ENCODE measurements around the gene CD101. TPM values are rescaled to one million over a fixed set of nuclear protein-coding genes. Genes with fewer than 3 reads are reported as not detected.

Gene CD101
- total RNA-seq, 1 donor from 2014 or later = 1.9 TPM

- intact Hi-C loops (cut with micrococcal nuclease) = loop anchor here (2.0 kb wide), 3 partner anchors 41 to 115 kb away; no protein-coding TSS in a partner anchor
Observed at GRCh38 chr1:117049857-117050256, 48.3 kb downstream of the CD101 start.

DNA sequence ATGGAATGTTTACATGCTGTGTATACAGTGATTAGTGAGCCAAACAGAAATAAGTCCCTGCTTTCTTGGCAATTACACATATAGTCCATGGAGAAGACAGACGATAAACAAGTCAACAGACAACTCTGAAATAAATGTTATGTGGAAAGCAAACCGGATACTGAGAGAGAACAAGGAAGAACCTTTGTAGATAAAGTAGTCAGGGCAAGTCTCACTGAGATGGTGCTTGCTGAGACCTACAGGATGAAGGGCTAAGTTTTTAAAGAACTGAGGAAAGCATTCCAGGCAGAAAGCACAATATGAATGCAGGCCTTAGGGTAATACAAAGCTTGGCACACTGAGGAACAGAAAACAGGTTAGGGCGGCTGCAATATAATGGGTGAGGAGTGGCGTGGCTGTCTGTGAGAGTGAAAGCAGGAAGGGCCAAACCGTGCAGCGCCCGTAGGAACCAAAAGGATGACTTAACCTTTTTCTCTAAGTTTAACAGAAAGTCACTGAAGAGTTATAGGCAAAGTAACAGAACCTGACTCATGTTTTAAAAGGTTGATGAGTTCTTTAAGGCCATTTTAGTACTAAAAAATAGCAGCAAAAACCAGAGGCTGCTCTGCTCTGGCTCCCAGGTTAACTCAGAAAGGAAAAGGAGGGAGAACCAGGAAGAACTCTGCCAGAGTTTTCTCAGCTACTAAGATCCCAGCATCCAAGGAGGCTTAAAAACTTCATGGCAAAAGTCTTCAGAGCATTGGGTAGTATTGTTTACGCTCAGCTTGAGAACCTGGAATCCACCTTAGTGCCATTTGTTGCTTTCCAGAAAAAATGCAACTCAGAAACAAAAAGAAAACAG lies 49.9 kb downstream of the CD101 start:
- intact Hi-C loops (cut with micrococcal nuclease) = loop anchor here (2.0 kb wide), 3 partner anchors 43 to 117 kb away; no protein-coding TSS in a partner anchor

DNA sequence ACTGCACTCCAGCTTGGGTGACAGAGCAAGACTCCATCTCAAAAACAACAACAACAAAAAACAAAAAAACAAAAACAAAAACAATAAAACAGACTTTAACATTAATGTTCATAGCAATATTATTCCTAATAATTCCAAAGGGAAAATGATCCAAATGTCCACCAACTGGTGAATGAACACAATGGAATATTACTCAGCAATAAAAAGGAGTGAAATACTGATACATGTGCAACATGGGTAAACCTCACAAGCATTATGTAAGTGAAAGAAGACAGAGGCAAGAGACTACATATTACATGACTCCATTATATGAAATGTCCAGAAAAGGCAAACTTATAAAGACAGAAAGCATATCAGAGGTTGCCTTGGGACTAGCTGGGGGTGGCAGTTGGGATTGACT lies 52.5 kb downstream of the CD101 start:
- intact Hi-C loops (cut with micrococcal nuclease) = no loop called here

DNA sequence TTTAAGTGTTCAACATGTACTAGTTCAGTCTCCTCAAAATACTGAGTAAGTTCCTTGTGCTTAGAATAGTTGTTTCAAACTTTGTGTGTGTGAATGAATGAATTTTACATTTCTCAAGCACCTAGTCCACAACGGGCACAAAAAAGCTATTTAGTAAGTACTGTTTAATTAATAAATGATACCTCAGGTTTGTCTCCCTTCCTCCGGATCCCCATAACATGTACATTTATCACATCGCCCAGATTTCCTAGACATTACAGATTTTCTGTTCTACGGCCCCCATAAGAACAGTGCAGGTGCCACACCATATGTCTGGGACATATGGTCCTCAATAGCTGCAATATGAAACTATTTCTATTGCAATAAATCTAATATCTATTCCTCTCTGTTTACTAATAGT lies 57.2 kb downstream of the CD101 start:
- intact Hi-C loops (cut with micrococcal nuclease) = loop anchor here (1.0 to 5.0 kb wide), 2 partner anchors 392 to 555 kb away; partner anchors contain the start of gene IGSF3

- intact Hi-C loops (cut with micrococcal nuclease) = loop anchor here (5.0 kb wide), 1 partner anchor 392 kb away; the partner anchor contains the start of gene IGSF3
Observed at GRCh38 chr1:117059334-117059677, 57.7 kb downstream of the CD101 start.

DNA sequence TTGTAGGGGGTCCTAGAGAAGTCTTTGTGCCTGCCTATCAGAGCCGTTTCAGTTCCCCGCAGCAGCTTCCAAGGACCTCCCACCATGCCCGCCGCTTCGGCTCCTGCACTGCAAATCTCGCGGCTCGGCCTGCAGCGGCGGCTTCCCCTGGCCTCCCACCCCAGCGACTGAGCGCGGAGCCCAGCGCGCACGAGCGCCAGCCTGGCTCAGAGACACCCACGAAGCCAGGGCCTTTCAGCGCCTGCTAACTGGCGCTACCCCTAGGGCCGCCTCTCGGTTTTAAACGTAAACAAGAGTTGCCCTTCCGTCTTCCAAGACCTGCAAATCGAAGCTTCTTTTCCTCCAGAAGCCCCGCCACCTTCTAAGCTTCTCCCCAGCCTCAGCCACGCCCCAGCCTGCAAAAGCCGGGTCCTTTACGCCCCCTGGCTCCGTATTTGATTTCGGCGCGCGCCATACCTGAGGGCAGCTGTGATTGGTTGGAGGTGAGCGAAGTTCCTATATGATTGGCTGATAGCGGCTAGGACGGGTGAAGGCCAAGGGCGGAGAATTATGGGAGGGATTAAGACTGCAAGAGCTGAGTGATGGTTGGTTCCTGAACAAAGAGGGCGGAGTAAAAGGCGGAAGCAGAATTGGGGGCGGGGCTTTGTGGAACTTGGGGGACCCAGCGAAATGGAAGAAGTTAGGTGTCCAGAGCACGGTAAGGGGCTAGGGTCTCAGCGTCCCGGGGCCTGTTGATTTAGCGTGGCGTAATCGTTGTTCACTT lies 58.3 kb downstream of the CD101 start, which contains the start of gene TTF2:
TSS of gene TTF2 (plus strand) at position 649 of the 763 bp plus-strand sequence. CDS start at position 670, 21 bp downstream.
- intact Hi-C loops (cut with micrococcal nuclease) = loop anchor here (1.0 to 10.0 kb wide), 23 partner anchors 35 to 923 kb away; partner anchors contain the start of genes CD2, GDAP2, IGSF3 and TRIM45

DNA sequence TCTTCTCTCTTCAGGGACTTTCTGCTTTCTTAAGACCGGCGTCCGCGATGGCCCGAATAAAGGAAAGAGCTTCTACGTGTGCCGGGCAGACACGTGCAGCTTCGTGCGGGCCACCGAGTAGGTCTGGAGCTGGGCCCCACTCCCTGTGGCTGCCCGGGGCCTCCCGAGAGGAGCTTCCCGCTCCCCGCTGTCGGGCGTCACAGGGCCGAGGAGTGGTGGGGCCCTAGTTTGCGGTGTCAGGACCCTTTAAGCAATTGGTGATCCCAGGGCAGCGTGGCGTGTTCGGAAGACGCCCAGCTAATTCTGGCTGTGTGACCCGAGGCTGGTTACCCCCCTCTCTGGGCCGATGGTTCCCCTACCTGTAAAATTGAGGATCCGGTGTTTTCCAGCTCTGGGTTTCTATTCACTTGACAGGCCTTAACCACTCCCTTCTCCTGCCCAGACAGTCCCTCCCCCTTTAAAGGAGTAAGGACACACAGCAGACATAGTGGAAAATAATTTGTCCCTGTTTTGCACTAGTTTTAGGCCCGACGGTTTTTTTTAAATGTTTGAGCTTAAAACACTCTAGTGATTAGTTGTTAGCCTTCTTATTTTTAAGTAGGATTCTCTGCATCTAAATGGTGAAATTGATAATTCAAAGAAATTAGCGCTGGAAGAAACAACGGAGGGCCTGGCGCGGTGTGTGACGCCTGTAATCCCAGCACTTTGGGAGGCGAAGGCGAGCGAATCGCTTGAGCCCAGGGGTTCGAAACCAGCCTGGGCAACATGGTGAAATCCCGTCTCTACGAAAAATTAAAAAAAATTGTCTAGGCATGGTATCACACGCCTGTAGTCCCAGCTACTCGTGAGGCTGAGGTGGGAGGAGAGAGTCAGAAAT lies 59.1 kb downstream of the CD101 start:
- intact Hi-C loops (cut with micrococcal nuclease) = loop anchor here (1.0 to 10.0 kb wide), 22 partner anchors 34 to 923 kb away; partner anchors contain the start of genes CD2, GDAP2, TRIM45 and WDR3

DNA sequence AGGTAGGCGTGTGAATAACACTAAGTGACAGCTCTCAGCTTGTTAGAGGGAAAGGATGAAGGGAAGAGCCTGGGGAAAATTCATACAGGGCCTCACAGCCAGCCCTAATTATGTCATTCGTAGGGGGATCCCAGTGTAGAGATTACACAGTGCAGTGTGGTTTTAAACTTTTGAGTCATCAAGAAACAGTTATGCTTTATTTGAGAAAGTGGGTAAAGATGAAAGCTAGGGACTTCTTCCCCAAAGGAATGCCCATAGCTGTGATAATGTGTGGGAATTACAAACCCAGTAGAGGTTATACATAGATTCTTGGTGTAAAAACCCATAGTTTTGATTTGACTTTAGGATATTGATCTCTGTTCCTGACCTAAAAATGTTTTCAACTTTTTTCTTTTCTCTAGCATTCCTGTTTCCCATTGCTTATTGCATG lies 60.4 kb downstream of the CD101 start:
- intact Hi-C loops (cut with micrococcal nuclease) = loop anchor here (2.0 to 10.0 kb wide), 11 partner anchors 33 to 925 kb away; partner anchors contain the start of genes CD2 and TRIM45

DNA sequence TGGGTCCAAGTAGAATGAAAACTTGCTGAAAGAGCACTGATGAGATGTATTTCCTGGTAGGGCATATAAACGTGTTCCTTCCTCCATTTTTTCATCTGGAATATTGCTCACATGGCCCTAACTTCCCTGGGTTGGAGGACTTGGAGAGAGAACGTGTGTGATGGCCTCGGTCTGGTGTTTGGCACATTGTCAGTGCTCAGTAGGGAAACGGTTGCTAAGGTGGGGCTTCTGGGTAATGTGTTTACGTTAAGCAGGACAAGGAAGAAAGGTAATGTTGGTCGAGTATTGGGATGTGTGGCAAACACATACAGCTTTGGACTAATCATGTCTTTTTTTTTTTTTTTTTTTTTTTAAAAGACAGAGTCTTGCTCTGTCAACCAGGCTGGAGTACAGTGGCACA lies 64.8 kb downstream of the CD101 start:
- intact Hi-C loops (cut with micrococcal nuclease) = loop anchor here (5.0 to 10.0 kb wide), 2 partner anchors 216 to 468 kb away; no protein-coding TSS in a partner anchor

GRCh38 chr1:117067533-117068370 lies 66.2 kb downstream of the CD101 start:
- intact Hi-C loops (cut with micrococcal nuclease) = loop anchor here (1.0 to 10.0 kb wide), 6 partner anchors 27 to 828 kb away; no protein-coding TSS in a partner anchor

- intact Hi-C loops (cut with micrococcal nuclease) = loop anchor here (1.0 to 10.0 kb wide), 5 partner anchors 60 to 827 kb away; no protein-coding TSS in a partner anchor
Observed at GRCh38 chr1:117068580-117068979, 67.0 kb downstream of the CD101 start.

GRCh38 chr1:117069220-117069844 lies 67.8 kb downstream of the CD101 start:
- intact Hi-C loops (cut with micrococcal nuclease) = loop anchor here (2.0 to 10.0 kb wide), 3 partner anchors 213 to 689 kb away; no protein-coding TSS in a partner anchor

DNA sequence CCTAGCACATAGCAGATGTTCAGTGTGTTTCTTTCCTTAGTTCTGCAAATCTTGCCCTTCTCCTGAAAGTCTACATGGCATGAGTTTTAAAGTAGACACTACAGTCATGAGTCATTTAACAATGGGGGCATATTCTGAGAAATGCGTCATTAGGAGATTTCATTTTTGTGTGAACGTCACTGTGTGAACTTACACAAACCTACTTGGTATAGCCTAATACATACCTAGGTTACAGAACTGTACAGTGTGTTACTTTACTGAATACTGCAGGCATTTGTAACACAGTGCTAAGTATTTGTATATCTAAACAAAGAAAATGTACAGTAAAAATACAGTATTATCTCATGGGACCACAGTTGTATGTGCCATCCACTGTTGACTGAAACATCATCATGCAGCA lies 68.6 kb downstream of the CD101 start:
- intact Hi-C loops (cut with micrococcal nuclease) = no loop called here

DNA sequence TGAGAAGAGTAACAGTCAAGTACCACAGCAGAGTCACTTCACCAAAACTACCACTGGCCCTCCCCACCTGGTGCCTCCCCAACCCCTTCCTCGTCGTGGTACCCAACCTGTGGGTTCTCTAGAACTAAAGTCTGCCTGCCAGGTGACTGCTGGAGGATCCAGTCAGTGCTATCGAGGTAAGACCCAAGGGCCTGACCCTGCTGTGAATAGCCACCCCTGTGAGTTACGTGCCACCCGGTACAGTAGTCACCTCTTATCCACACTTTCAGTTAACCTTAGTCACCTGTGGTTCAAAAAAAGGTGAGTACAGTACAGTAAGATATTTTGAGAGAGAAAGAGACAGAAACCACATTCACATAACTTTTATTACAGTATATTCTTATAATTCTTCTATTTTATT lies 75.1 kb downstream of the CD101 start:
- intact Hi-C loops (cut with micrococcal nuclease) = no loop called here

- intact Hi-C loops (cut with micrococcal nuclease) = no loop called here
Observed at GRCh38 chr1:117077267-117077666, 75.7 kb downstream of the CD101 start.

- intact Hi-C loops (cut with micrococcal nuclease) = no loop called here
Observed at GRCh38 chr1:117079737-117080136, 78.2 kb downstream of the CD101 start.

DNA sequence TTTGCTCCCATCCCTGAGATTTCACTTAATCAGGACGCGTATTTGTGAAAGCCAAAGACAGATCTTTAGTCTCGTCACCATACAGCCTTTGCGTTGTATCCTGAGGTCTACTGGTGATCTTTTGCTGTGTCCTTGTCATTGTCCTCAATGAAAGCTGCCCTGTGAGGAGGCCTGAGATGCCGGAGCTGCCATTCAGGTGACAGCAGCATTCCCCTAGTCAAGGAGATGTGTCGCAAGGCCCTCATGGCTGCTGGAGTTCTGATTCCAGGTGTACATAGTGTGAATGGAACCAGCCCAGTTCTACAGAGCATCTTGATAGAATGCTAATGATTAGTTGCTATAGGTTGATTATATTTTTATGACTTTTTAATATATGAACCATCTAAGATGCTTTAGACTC lies 82.7 kb downstream of the CD101 start:
- intact Hi-C loops (cut with micrococcal nuclease) = no loop called here
